Activated naive CD8-positive, alpha-beta T cell treated with anti-CD3 and anti-CD28 coated beads, Interleukin-2, amount 50 U/mL, for 24 hours (primary cell): ENCODE measurements around the gene SPEG.

Source experiments
- ATAC-seq: fragments of 150-1000 bp; cut with Tn5 transposase; one replicate; pipeline ENCODE4 v1.10.0; 2021
- DNase-seq: peaks from one replicate; pipeline ENCODE4 v3.0.0; 2021
- H3K27ac Mint-ChIP-seq: one replicate; pipeline ENCODE4 v1.8.0; 2021; ENCODE audit warnings: mild to moderate bottlenecking, mixed read lengths
- H3K27me3 Mint-ChIP-seq: one replicate; pipeline ENCODE4 v1.8.0; 2021; ENCODE audit warnings: mixed read lengths
- H3K36me3 Mint-ChIP-seq: one replicate; pipeline ENCODE4 v1.8.0; 2021; ENCODE audit warnings: low read depth, mixed read lengths
- H3K4me1 Mint-ChIP-seq: one replicate; pipeline ENCODE4 v1.8.0; 2021; ENCODE audit warnings: mixed read lengths
- H3K4me3 Mint-ChIP-seq: one replicate; pipeline ENCODE4 v1.8.0; 2021; ENCODE audit warnings: mild to moderate bottlenecking, moderate library complexity, mixed read lengths
- H3K9me3 Mint-ChIP-seq: one replicate; pipeline ENCODE4 v1.8.0; 2021; ENCODE audit warnings: mixed read lengths

The SPEG gene

GRCh38 chr2:219489315-219489714, 54.7 kb downstream of the SPEG start:
- Mint-ChIP-seq H3K4me3 (no peak overlapping the region), H3K4me1 (peaks cover under 1% of the 10 kb centered on the region), H3K9me3 (no peaks in the 10 kb centered on the region), H3K27ac (no peak overlapping the region), H3K36me3 (no peaks in the 10 kb centered on the region), H3K27me3 (peaks cover 28% of the 10 kb centered on the region)
- DNase-seq (no peak), ATAC-seq (no peak)

- no peak for ATAC-seq
- H3K36me3 Mint-ChIP-seq: no peaks in the 10 kb centered on the region
- peaks cover 32% of the 10 kb centered on the region for H3K27me3 Mint-ChIP-seq
- H3K4me3 Mint-ChIP-seq: no peak overlapping the region
- no peaks in the 10 kb centered on the region for H3K4me1 Mint-ChIP-seq
- no peak for DNase-seq
- no peaks in the 10 kb centered on the region for H3K9me3 Mint-ChIP-seq
- no peak overlapping the region for H3K27ac Mint-ChIP-seq
These were observed 55.5 kb downstream of the SPEG start for GRCh38 chr2:219490186-219490585.

DNA sequence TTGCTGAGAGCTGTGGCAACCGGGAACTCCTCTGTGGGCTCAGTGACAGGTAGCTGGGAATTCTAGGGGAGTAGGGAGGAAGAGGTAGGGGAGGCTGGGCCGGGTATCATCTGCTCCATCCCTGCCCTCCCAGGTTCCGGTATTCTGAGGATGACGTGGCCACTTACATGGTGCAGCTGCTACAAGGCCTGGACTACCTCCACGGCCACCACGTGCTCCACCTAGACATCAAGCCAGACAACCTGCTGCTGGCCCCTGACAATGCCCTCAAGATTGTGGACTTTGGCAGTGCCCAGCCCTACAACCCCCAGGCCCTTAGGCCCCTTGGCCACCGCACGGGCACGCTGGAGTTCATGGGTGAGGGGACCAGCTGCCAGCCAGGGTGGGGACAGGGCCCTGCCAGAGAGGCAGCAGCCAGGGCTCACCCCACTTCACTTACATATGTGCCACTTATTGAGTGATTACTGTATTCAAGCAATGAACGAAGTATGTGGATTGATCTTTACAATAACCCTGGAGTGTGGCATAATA, 56.0 kb downstream of the SPEG start:
- ATAC-seq (no peak), DNase-seq (no peak)
- H3K4me3 Mint-ChIP-seq: no peak overlapping the region
- H3K9me3 Mint-ChIP-seq: no peaks in the 10 kb centered on the region
- H3K4me1 Mint-ChIP-seq: no peaks in the 10 kb centered on the region
- peaks cover 32% of the 10 kb centered on the region for H3K27me3 Mint-ChIP-seq
- H3K36me3 Mint-ChIP-seq: no peaks in the 10 kb centered on the region
- no peak overlapping the region for H3K27ac Mint-ChIP-seq

GRCh38 chr2:219491278-219491963, 56.8 kb downstream of the SPEG start:
- H3K27me3 Mint-ChIP-seq: peaks cover 30% of the 10 kb centered on the region
- H3K36me3 Mint-ChIP-seq: no peaks in the 10 kb centered on the region
- DNase-seq: no peak
- H3K4me3 Mint-ChIP-seq: no peak overlapping the region
- H3K9me3 Mint-ChIP-seq: no peaks in the 10 kb centered on the region
- ATAC-seq: no peak
- no peak overlapping the region for H3K27ac Mint-ChIP-seq
- H3K4me1 Mint-ChIP-seq: peaks cover 1% of the 10 kb centered on the region

DNA sequence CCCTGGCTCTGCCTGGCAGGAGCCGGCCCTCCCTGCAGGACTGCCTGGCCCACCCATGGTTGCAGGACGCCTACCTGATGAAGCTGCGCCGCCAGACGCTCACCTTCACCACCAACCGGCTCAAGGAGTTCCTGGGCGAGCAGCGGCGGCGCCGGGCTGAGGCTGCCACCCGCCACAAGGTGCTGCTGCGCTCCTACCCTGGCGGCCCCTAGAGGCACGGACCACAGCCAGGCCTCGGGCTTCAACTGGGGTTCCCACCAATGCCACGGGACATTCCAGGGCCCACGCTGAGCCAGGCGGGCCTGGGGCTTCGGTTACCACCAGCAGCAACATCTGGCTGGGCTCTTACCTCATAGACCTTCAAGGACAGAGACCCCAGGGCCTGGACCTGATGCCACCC, 57.9 kb downstream of the SPEG start:
- no peak overlapping the region for H3K27ac Mint-ChIP-seq
- ATAC-seq: no peak
- peaks cover 7% of the 10 kb centered on the region for H3K4me1 Mint-ChIP-seq
- no peaks in the 10 kb centered on the region for H3K36me3 Mint-ChIP-seq
- no peak overlapping the region for H3K4me3 Mint-ChIP-seq
- H3K27me3 Mint-ChIP-seq: peaks cover 41% of the 10 kb centered on the region
- DNase-seq: no peak
- H3K9me3 Mint-ChIP-seq: no peaks in the 10 kb centered on the region

GRCh38 chr2:219493086-219493485, 58.4 kb downstream of the SPEG start:
- Mint-ChIP-seq H3K27ac (no peak overlapping the region), H3K4me3 (no peak overlapping the region), H3K27me3 (peaks cover 44% of the 10 kb centered on the region), H3K9me3 (no peaks in the 10 kb centered on the region), H3K4me1 (peaks cover 8% of the 10 kb centered on the region), H3K36me3 (no peaks in the 10 kb centered on the region)
- DNase-seq: no peak
- ATAC-seq: no peak

- no peak for DNase-seq
- Mint-ChIP-seq H3K4me1 (peaks cover 26% of the 10 kb centered on the region), H3K27ac (no peak overlapping the region), H3K36me3 (no peaks in the 10 kb centered on the region), H3K9me3 (no peaks in the 10 kb centered on the region), H3K27me3 (peaks cover 50% of the 10 kb centered on the region), H3K4me3 (no peak overlapping the region)
- ATAC-seq: no peak
These were observed 60.4 kb downstream of the SPEG start for GRCh38 chr2:219494952-219495530.

DNA sequence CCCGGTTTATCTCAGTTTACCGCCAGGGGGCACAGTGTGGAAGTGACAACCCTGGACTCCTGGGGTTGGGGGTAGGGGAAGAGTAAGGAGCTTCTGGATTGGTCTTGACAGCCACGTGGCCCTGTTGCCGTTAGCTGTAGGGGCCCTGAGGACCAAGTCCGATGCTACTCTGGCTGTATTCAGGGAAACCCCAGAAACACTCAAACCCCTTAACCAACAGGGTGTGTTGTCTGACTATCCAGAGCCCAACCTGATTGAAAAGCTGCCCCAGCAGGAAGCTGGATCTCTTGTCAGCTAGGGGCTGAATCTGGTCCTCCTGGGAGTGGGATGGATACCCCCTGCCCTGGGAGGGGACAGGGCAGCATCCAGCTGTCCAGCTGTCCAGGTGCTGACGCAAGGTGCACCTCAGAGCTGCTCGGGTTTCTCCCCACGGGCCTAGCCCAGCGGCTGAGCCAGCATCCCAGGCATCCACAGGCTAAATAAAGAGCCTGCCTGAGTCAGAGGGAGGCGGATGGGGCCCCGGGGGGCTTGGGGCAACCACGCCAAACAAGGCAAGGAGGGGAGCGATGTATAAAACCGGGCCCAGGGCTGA, 61.0 kb downstream of the SPEG start:
- Mint-ChIP-seq H3K27ac (no peak overlapping the region), H3K4me1 (peaks cover 30% of the 10 kb centered on the region), H3K36me3 (no peaks in the 10 kb centered on the region), H3K27me3 (peaks cover 50% of the 10 kb centered on the region), H3K4me3 (no peak overlapping the region), H3K9me3 (no peaks in the 10 kb centered on the region)
- DNase-seq (peak; percentile 73), ATAC-seq (peak; percentile 26)

- Mint-ChIP-seq H3K36me3 (no peaks in the 10 kb centered on the region), H3K27me3 (peaks cover 50% of the 10 kb centered on the region), H3K9me3 (no peaks in the 10 kb centered on the region), H3K27ac (no peak overlapping the region), H3K4me1 (peaks cover 32% of the 10 kb centered on the region), H3K4me3 (no peak overlapping the region)
- DNase-seq (no peak), ATAC-seq (no peak)
These were observed 61.7 kb downstream of the SPEG start for GRCh38 chr2:219496247-219496824.

DNA sequence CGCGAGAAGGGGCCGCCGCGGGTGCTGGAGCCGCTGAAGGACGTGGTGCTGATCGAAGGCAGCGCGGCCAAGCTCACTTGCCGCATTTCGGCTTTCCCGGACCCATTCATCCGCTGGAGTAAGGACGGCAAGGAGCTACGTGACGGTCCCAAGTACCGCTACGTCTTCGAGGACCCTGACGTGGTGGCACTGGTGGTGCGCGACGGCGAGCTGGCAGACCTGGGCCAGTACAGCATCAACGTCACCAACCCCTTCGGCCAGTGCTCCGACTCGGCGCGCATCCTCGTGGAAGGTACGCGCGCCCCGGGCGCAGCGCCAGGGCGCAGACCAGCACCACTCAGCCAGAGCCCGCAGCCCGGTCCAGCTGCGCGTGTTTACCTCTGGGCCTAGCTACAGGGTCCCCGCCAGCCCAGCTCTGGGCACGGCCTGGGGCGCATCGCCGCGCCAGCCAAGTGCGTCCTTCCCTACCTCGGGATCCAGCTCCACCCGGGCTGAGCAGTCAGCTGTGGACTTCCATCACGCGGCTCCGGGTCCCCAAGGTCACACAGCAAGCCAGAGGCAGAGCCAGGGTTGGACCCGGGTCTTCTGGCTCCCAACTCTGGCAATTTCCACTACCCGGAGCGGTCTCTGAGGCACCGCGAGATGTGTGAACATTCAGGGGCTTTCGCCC, 62.3 kb downstream of the SPEG start:
- Mint-ChIP-seq H3K27me3 (peaks cover 50% of the 10 kb centered on the region), H3K36me3 (no peaks in the 10 kb centered on the region), H3K27ac (no peak overlapping the region), H3K9me3 (no peaks in the 10 kb centered on the region), H3K4me3 (peak overlapping the region; percentile 95), H3K4me1 (peaks cover 32% of the 10 kb centered on the region)
- ATAC-seq: no peak
- DNase-seq: no peak

GRCh38 chr2:219497495-219498279, 63.0 kb downstream of the SPEG start:
- DNase-seq: peak; percentile 48
- Mint-ChIP-seq H3K4me1 (peaks cover 32% of the 10 kb centered on the region), H3K36me3 (peaks cover 1% of the 10 kb centered on the region), H3K27ac (peak overlapping the region; percentile 90), H3K4me3 (peak overlapping the region; percentile 95), H3K27me3 (peaks cover 50% of the 10 kb centered on the region), H3K9me3 (no peaks in the 10 kb centered on the region)
- ATAC-seq: no peak

DNA sequence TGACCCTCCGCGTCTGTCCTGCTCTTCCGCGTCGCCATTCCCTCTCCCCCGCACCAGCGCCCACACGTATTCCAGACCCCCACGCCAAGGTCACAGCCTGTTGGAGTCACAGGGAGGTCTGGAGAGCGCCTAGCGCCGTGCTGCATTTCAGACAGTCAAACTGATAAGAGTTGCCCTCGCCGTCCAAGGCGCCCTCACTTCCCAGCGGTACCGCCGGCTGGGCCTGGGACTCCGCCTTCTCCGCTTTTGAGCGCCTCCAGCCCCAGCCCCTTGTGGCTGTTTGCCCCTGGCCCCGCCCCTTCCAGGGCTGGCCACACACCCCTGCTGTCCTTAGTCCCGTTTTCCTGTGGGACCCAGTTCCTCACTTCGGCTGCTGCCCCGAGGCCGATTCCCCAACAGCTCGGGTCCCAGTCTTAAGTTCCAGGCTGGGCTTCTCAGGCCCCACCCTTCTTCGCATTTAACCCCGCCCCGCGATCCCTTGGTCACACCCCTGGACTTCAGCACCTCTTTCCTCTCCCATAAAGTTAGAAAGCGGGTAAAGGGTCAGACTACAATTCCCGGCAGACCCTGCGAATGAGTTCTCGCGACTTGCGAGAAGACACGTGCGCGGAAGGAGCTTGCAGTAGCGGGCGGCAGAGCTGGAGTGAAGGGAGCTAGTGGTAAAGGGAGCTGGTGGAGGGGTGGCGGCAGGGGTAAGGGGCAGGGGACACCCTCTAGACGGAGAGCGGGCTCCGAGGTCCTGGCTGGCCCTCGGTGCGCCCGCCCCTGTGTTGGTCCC, 63.8 kb downstream of the SPEG start, which contains the start of gene GMPPA:
GMPPA (plus strand) TSS at position 612 of the 778 bp plus-strand sequence. CDS start 1,085 bp downstream, outside the sequence.
- ATAC-seq: peak; percentile 94
- Mint-ChIP-seq H3K27ac (peak within 1 kb of the TSS; percentile 90), H3K36me3 (peaks cover 2% of the 10 kb centered on the region), H3K9me3 (no peaks in the 10 kb centered on the region), H3K4me1 (peaks cover 32% of the 10 kb centered on the region), H3K4me3 (peak within 1 kb of the TSS; percentile 95), H3K27me3 (peaks cover 45% of the 10 kb centered on the region)
- DNase-seq: peak; percentile 92

DNA sequence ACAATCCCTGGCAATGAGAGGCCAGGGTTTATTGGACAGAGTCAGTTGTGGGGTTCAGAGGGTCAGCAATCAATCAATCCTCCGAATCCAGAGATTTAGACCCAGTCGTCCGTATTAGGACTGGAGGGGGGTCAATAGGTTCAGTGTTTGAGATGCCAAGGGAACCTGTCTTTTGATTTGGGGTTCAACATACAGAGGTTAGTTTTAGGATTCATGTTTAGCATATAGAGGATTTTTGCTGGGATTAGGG, 64.3 kb downstream of the SPEG start:
- ATAC-seq (no peak), DNase-seq (no peak)
- no peaks in the 10 kb centered on the region for H3K9me3 Mint-ChIP-seq
- H3K4me3 Mint-ChIP-seq: peak overlapping the region; percentile 95
- H3K36me3 Mint-ChIP-seq: peaks cover 6% of the 10 kb centered on the region
- H3K4me1 Mint-ChIP-seq: peaks cover 32% of the 10 kb centered on the region
- H3K27ac Mint-ChIP-seq: peak overlapping the region; percentile 90
- H3K27me3 Mint-ChIP-seq: peaks cover 41% of the 10 kb centered on the region
